Measurements from ENCODE around the gene DIAPH3.

The DIAPH3 gene

DNA sequence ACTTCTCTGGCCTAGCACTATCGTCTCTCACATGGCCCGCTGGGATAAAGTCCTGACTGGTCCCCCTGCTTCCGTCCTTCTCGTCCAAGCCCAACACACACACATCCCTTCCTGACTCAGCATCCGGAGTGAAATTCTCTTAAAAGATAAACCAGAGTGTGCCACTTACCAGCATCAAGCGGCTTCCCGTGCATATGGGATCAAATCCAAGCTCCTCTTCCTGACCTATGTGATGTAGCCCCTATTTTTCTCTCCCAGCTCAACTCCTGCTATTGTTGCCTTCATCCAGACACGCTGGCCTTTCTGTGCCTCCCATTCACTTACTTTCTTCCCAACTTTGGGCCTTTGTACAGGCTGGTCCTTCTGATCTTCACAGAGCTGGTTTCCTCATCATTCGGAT lies 530.4 kb downstream of the DIAPH3 start:
- DNase-seq, result no peak
- in situ Hi-C loops (cut with MboI; ENCODE audit: low pct_unique_long_range_greater_than_20kb, low sequenced_read_pairs), result no loop called here

DNA sequence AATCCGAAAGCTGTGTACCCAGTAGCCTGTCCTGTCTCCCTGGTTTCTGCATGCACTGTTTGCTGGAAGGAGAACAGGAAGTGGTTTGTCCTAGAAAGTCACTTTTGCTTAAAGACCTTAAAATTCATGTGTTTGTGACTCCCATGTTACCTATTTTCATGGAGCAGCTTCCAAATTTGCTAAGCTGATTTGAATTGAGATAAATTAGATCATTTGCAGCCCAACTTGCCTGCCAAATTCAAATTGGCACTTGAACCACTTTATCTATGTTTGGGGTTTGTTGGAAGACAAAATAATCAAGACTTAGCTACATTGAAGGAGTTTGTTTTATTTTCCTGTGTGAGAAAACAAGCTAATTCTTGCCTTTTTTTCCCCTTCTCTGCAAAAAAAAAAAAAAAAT lies 532.5 kb downstream of the DIAPH3 start:
- in situ Hi-C loops (cut with MboI; ENCODE audit: low pct_unique_long_range_greater_than_20kb, low sequenced_read_pairs), result no loop called here

DNA sequence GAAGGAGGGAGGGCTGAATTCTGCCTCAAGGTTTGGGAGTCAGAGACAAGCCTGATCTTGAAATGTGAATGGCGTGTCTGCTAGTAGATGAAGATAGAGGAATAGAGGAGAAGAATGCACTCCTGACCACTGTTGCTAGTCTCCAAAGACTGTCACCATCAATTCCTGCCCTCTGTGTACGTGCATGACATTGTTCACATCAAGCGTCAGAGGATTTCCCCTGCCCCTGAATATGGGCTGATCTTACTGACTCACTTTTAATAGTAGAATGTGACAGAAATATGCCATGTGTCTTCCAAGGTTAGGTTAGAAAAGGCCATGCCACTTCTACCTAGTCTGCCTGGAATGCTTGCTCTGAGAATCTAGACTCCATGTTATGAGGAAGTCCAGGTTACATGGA lies 538.6 kb downstream of the DIAPH3 start:
- DNase-seq, result no peak
- in situ Hi-C loops (cut with MboI; ENCODE audit: low pct_unique_long_range_greater_than_20kb, low sequenced_read_pairs), result no loop called here

More for the DNA sequence above, 532.5 kb downstream of the DIAPH3 start:
- no peak for DNase-seq

DNA sequence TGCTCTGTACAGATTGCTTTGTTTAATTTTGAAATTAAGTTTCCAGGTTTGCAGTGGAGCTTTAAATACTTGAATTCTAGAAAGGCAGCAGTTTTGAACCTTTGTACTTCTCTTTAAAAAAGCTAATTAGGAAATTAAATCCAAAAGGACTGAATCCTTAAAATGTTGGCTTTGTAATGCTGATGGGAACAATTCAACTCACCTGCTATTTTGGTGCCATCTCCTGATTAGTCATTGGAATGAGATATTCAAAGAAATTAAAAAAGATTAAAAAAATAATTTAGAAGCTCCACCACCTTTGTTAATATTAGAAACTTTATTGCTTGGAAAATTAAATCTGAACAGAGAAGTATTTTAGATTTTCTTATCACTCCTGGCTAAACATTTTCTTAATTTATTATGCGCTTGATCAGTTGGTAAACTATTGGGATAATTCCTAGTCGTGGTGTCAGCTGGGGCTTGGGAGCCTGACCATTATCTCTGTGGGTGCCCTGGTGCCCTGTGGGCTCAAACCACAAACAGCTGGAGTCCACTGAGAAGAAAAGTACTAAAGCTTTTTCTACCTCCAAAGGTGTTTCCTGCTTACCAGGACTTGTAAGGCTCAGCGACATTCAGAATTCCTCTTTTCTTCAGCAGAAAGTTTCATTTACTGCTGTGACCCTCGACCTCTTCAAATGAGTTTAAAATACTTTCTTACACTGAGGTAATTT lies 540.4 kb downstream of the DIAPH3 start:
- in situ Hi-C loops (cut with MboI; ENCODE audit: low pct_unique_long_range_greater_than_20kb, low sequenced_read_pairs), result no loop called here
- peak; percentile 7 for DNase-seq

DNA sequence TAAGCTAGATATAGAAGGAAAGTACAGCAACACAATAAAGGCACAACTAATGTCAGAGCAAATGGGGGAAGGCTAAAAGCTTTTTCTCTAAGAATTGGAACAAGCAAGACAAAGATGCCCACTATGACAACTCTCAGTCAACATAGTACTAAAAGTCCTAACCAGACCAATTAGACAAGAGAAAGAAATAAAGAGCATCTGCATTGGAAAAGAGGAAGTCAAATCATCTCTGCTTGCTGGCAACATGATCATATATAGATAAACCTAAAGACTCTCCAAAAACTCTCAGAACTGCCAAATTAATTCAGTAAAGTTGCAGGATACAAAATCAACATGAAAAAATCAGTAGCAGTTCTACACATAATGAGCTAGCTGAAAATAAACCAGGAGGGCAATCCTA lies 542.0 kb downstream of the DIAPH3 start:
- DNase-seq, result peak; percentile 40
- in situ Hi-C loops (cut with MboI; ENCODE audit: low pct_unique_long_range_greater_than_20kb, low sequenced_read_pairs), result no loop called here
